ENCODE results near the gene CD200. TPM values are rescaled to one million over a fixed set of nuclear protein-coding genes. Genes with fewer than 3 reads are reported as not detected.

The CD200 gene
- total and polyA plus RNA-seq, 10 of the 15 experiments (the other 5 are each of a cell fraction or from before 2014, with no cell fraction given), result 21.2 to 84.3 (median 33.2) TPM

DNA sequence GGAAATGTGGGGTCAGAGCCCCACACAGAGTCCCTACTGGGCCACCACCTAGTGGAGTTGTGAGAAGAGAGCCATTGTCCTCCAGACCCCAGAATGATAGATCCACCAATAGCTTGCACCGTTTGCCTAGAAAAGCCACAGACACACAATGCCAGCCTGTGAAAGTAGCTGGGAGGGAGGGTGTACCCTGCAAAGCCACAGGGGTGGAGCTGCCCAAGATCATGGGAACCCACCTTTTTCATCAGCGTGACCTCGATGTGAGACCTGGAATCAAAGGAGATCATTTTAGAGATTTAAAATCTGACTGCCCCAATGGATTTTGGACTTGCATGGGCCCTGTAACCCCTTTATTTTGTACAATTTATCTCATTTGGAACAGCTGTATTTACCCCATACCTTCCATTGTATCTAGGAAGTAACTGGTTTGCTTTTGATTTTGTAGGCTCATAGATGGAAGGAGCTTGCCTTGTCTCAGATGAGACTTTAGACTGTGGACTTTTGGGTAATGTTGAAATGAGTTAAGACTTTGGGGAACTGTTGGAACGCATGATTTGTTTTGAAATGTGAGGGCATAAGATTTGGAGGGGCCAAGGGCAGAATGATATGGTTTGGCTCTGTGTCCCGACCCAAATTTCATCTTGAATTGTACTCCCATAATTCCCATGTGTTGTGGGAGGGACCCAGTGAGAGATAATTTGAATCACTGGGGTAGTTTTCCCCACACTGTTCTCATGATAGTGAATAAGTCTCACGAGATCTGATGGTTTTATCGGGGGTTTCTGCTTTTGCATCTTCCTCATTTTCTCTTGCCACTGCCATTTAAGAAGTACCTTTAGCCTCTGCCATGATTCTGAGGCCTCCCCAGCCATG, 49.0 kb downstream of the CD200 start (continued):
- TF ChIP-seq, protein P1, sequence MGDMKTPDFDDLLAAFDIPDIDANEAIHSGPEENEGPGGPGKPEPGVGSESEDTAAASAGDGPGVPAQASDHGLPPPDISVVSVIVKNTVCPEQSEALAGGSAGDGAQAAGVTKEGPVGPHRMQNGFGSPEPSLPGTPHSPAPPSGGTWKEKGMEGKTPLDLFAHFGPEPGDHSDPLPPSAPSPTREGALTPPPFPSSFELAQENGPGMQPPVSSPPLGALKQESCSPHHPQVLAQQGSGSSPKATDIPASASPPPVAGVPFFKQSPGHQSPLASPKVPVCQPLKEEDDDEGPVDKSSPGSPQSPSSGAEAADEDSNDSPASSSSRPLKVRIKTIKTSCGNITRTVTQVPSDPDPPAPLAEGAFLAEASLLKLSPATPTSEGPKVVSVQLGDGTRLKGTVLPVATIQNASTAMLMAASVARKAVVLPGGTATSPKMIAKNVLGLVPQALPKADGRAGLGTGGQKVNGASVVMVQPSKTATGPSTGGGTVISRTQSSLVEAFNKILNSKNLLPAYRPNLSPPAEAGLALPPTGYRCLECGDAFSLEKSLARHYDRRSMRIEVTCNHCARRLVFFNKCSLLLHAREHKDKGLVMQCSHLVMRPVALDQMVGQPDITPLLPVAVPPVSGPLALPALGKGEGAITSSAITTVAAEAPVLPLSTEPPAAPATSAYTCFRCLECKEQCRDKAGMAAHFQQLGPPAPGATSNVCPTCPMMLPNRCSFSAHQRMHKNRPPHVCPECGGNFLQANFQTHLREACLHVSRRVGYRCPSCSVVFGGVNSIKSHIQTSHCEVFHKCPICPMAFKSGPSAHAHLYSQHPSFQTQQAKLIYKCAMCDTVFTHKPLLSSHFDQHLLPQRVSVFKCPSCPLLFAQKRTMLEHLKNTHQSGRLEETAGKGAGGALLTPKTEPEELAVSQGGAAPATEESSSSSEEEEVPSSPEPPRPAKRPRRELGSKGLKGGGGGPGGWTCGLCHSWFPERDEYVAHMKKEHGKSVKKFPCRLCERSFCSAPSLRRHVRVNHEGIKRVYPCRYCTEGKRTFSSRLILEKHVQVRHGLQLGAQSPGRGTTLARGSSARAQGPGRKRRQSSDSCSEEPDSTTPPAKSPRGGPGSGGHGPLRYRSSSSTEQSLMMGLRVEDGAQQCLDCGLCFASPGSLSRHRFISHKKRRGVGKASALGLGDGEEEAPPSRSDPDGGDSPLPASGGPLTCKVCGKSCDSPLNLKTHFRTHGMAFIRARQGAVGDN (IDR thresholded peaks at IDR 0.05), result peak; percentile 61; the same call in 1 of the 2 replicates
- TF ChIP-seq RCOR1 (conservative IDR thresholded peaks at IDR 0.05; ENCODE audit: low read depth, low read length) (no peak), SMAD5 (IDR thresholded peaks at IDR 0.05; ENCODE audit: low read depth) (peak; percentile 94), SMAD1 (IDR thresholded peaks at IDR 0.05; ENCODE audit: low read depth, partially characterized antibody) (peak; percentile 67), TCF7 (IDR thresholded peaks at IDR 0.05; ENCODE audit: borderline replicate concordance) (no peak), IKZF1 (conservative IDR thresholded peaks at IDR 0.05) (no peak), RBBP5 (conservative IDR thresholded peaks at IDR 0.05) (no peak), MTA2 (IDR thresholded peaks at IDR 0.05; ENCODE audit: low read depth) (no peak)

All from GM12878 (cell line).